Glomerular endothelial cell (primary cell): Measurements from ENCODE around the gene MAN1C1. TPM values are rescaled to one million over a fixed set of nuclear protein-coding genes. Genes with fewer than 3 reads are reported as not detected.

Source experiments
- DNase-seq: peaks from one replicate; pipeline ENCODE4 v3.0.0-alpha.2; 2011; ENCODE audit warnings: low read depth, low spot score; ENCODE audit errors: extremely low read depth
- total RNA-seq: library from RNA; depleted of rRNA; stranded (reverse); fragments of >200 nt; gene quantifications from 2 replicates; pipeline ENCODE4 v1.2.3, GENCODE V29; 2015

MAN1C1 gene
- total RNA-seq, 1 donor from 2014 or later: 48.0 TPM

GRCh38 chr1:25612421-25612820 is 4.2 kb upstream of the MAN1C1 start:
- DNase-seq: no peak

DNA sequence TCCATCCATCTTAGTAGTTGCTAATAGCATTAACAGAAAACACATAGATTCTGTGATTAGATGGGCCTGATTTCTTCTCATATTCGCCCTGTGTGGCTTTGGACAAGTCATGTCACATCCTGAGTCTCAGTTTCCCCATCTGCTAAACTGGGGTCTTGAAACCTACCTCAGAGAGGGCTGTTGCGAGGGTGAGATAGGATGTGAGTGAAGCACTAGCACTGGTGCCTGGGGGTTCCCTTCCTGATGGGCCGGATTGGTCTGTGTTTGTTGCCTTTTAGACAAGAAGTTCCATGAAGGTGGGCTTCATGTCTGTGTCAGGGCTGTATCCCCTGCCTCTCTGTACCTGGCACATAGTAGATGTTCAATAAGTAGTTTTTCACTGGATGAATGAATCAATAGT is 3.5 kb upstream of the MAN1C1 start:
- no peak for DNase-seq

DNA sequence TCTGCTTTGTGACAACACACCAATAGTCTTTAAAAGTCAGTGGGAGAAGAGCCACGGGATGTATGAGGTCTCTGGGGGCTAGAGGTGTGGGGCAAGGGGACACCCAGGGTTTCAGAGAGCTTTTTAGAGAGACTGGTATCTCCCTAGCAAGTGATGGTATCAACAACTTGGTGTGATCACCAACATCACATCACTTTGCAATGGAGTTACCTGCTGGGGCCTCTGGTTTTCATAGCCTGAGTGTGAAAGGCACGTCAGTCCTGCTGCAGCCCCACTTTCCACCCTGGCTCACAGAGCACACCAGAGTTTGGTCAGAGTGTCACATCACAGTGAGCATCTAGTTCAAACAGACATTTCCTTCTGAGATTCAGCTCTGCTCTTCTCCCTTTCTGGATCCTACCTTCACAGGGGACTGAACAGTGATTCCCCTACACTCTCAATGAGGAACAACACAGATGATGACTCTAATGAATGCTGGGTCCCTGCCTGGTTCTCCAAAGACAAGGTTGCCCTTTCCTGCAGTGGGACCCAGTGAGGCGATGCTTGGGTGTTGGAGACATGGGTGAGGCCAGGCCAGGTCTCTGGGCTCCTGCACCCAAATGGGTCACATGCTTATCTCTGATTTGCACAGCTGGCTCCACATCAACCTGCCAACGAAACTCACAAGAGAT is 2.0 kb upstream of the MAN1C1 start:
- no peak for DNase-seq

DNA sequence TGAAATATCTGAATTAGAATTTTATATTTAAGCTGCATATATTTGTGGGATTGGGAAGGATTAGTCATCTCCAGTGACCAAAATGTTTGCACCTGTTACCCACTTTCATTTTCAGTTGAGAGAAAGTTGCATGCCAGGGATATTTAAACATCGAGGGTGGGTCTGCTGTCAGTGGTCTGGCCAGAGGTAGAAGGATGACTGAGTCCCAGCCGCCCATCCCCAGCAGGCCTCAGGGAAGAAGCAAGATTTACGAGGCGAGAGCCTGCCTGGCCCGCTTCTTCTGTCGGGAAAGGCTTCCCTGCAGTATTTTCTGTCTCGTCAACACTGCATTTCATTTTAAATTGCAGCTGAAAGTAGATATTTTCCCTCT is 1.4 kb upstream of the MAN1C1 start:
- DNase-seq: no peak

GRCh38 chr1:25615563-25616094 is 962 bp upstream of the MAN1C1 start:
- DNase-seq: no peak

- no peak for DNase-seq
Measured at GRCh38 chr1:25616987-25617624, 515 bp downstream of the MAN1C1 start.

- DNase-seq: no peak
Measured at GRCh38 chr1:25617625-25618432, 1.2 kb downstream of the MAN1C1 start.

GRCh38 chr1:25618433-25618808 is 1.8 kb downstream of the MAN1C1 start:
- no peak for DNase-seq

DNA sequence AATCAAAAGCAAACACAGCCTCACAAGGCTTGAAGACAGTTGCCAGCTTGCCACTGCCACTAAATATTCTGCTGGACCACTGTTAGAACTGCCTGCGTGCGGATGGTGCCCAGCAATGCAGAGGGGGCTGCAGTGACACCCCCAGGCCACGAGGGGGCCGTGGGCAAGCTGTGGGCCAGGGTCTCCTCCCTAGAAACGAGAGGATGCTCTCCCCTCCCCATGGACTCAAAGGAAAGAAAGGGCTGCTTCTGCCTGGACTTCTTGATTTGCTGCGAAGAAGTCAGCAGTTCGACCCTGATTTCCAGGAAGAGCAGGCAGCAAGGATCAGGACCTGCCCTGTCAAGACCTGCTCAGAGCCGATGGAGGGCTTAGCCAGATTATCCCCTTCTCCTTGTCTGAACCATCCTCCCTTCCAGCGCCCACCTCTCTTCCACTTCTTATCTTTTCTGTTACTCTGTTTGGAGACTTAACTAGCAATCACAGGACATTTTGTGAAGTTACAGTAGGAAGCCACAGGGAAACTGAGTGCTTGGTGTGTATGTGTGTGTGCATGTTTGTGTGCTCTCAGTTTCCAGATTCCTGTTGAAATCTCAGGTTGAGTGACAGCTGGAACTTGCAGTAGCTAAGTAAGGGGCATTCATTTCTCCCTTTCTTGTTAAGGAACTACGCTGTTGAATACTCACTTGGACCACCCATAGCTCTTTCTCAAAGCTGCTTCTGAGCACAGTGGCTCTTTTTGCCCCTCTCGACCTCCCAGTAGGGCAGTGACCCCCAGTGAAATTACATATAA is 2.7 kb downstream of the MAN1C1 start:
- DNase-seq: no peak

- DNase-seq: no peak
Measured at GRCh38 chr1:25620211-25620610, 3.6 kb downstream of the MAN1C1 start.

DNA sequence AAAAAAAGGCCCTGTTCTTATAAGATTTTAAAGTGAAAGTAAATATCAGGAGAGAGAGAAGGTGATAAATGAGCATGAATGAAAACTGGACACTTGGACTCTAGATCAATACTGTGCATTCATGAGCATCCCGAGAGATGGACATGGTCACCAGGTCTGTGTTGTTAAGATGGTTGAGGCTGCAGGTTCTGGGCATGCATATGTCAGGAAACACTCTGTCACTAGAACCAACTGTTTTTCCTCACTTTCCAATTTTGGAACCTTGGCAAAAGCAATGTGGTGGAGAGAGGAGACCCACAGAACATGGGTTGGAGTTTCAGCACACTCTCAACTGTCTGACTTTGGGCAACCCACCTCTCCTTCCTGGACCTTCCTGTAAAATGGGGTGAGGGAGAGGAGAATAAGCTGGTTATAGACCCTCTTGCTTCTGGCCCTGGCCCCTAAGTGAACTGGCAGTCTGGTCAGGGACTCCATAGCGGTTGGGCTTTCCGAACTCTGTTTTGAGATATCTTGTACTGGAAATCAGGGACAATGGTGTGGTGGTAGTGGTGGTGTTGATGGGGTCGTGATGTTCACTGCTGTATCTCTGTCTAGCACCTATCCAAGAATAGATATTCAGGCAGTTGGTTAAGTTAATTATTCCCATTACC is 4.2 kb downstream of the MAN1C1 start:
- DNase-seq: no peak

DNA sequence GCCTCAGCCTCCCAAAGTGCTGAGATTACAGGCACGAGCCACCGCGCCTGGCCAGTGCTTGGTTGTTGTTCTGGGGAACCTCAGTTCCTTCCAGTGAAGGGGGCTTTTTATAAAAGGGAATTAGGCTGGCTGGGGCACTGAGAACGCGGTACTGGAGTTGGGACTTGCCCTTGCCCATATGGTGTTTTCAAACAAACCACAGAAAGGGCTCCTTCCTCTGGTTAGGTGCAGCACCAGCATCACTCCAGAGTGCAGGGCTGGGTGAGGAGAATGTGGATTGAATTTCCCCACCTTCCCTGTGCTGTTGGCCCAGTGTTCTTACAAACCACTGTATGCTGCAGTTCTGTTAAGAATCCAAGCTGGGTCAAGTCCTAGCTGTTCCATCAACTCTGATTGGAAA is 5.3 kb downstream of the MAN1C1 start:
- no peak for DNase-seq

DNA sequence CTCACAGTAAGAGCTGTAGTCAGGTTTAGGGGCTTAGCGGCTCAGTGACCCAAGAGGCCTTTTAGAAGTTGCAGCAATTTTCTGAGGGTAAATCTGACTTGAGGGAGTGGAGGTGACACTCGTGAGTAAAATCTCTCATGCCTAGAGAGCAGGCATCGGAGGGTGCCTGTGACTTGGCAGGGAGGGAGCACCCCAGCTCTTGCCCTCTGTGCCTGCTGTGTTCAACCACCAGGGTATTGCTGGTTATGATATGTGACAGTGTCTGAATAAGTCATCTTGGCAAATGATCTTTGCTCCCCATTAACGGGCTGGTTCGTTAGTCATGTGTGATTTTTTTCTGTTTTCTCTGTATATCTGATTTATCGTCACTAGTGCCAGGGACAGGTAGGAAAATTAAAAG is 5.9 kb downstream of the MAN1C1 start:
- DNase-seq: no peak

DNA sequence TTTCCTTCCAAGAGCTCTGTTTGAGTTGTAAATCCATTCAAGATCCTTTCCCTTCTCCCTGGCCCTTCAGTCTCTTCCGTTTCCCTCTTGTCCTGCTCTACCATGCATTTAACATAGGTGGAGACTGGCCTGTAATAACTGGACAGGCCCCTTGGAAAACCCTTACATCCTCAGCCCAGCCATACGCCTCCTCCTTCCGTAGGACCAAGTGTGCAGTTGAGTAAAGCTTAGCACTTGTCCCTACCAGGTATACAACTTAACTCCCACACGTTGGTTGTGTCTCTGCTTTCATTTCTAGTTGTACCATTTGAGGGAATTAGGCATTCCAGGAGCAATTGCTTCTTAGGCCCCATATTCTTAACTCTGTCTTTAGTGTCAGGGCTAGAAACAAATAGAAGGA is 6.4 kb downstream of the MAN1C1 start:
- no peak for DNase-seq

- no peak for DNase-seq
Measured at GRCh38 chr1:25623731-25624130, 7.1 kb downstream of the MAN1C1 start.

DNA sequence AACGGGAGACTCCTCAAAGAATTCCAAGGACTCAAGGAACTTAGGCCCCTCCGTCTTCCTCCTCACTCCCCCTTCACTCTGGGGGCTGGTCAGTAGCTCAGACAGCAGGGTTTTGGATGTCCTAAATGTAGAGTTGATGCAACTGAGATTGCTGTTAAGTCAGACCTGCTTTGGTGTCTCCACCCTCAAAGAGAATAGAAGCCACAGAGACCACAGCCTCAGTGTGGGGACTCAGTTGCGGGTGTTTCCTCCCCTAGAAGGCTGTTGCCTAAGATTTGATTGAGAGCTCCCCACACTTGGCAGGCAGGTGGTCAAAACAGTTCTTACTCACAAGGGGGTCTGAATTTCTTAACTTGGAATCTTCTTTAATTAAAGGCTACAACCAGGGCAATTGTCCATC is 7.6 kb downstream of the MAN1C1 start:
- DNase-seq: no peak

GRCh38 chr1:25624604-25625003 is 8.0 kb downstream of the MAN1C1 start:
- no peak for DNase-seq

GRCh38 chr1:25626018-25626417 is 9.4 kb downstream of the MAN1C1 start:
- DNase-seq: no peak

- no peak for DNase-seq
Measured at GRCh38 chr1:25628741-25629421, 12.3 kb downstream of the MAN1C1 start.

GRCh38 chr1:25629836-25630235 is 13.2 kb downstream of the MAN1C1 start:
- no peak for DNase-seq
